NCI-H774 (cell line): ENCODE data around the gene TMEM125.

Source experiments
- DNase-seq: peaks from one replicate; lab custom pipeline; 2025; lab: John Stamatoyannopoulos, UW

The TMEM125 gene

GRCh38 chr1:43247256-43247921, 22.4 kb upstream of the TMEM125 start:
- no peak for DNase-seq

- DNase-seq: no peak
Measured at GRCh38 chr1:43250351-43250761, 19.4 kb upstream of the TMEM125 start.

GRCh38 chr1:43251024-43251423, 18.8 kb upstream of the TMEM125 start:
- no peak for DNase-seq

- DNase-seq: no peak
Measured at GRCh38 chr1:43252225-43252624, 17.6 kb upstream of the TMEM125 start.

- no peak for DNase-seq
Measured at GRCh38 chr1:43253173-43253572, 16.6 kb upstream of the TMEM125 start.

GRCh38 chr1:43253876-43254275, 15.9 kb upstream of the TMEM125 start:
- DNase-seq: no peak

GRCh38 chr1:43255438-43256210, 14.2 kb upstream of the TMEM125 start:
- no peak for DNase-seq

- no peak for DNase-seq
Measured at GRCh38 chr1:43256675-43257570, 12.9 kb upstream of the TMEM125 start.

GRCh38 chr1:43258370-43258769, 11.4 kb upstream of the TMEM125 start:
- DNase-seq: no peak

- no peak for DNase-seq
Measured at GRCh38 chr1:43265431-43265830, 4.4 kb upstream of the TMEM125 start.

GRCh38 chr1:43266881-43267280, 2.9 kb upstream of the TMEM125 start:
- DNase-seq: no peak

GRCh38 chr1:43267291-43267805, 2.4 kb upstream of the TMEM125 start:
- no peak for DNase-seq

- no peak for DNase-seq
Measured at GRCh38 chr1:43267818-43268425, 1.9 kb upstream of the TMEM125 start.

- peak; percentile 89 for DNase-seq
Measured at GRCh38 chr1:43270421-43271095, 775 bp downstream of the TMEM125 start.

GRCh38 chr1:43271186-43272118, 1.7 kb downstream of the TMEM125 start:
- no peak for DNase-seq

- DNase-seq: no peak
Measured at GRCh38 chr1:43272161-43272560, 2.4 kb downstream of the TMEM125 start.

- no peak for DNase-seq
Measured at GRCh38 chr1:43272576-43273571, 3.1 kb downstream of the TMEM125 start.

- DNase-seq: no peak
Measured at GRCh38 chr1:43273708-43274107, 3.9 kb downstream of the TMEM125 start.
